MM.1S (cell line): ENCODE measurements around the gene MANBA.

Source experiments
- DNase-seq: peaks from one replicate; pipeline ENCODE4 v3.0.0-alpha.2; 2015
- H2AFZ ChIP-seq: fragments of 300-600 bp; sonication (generic); 2 replicates; pipeline ENCODE4 v1.6.0; 2016; ENCODE audit warnings: antibody characterized with exemption, low read length
- H3F3A ChIP-seq: fragments of 300-600 bp; sonication (generic); 2 replicates; pipeline ENCODE4 v1.6.1; 2016; ENCODE audit warnings: mild to moderate bottlenecking, antibody characterized with exemption, low read length, moderate library complexity, mixed read lengths; ENCODE audit not compliant: insufficient read depth
- H3K27ac ChIP-seq: fragments of 300-600 bp; sonication (generic); 2 replicates; pipeline ENCODE4 v1.5.1; 2016; ENCODE audit warnings: mild to moderate bottlenecking, low read length
- H3K27me3 ChIP-seq: fragments of 300-600 bp; sonication (generic); replicated peaks from 2 replicates; pipeline ENCODE4 v1.6.0; 2016; ENCODE audit warnings: low read length; ENCODE audit not compliant: insufficient read depth
- H3K36me3 ChIP-seq: fragments of 300-600 bp; sonication (generic); replicated peaks from 2 replicates; pipeline ENCODE4 v1.6.1; 2016; ENCODE audit warnings: mild to moderate bottlenecking, low read length, mixed read lengths; ENCODE audit not compliant: insufficient read depth
- H3K4me1 ChIP-seq: fragments of 300-600 bp; sonication (generic); 2 replicates; pipeline ENCODE4 v1.6.1; 2016; ENCODE audit warnings: low read length, mixed read lengths
- H3K4me2 ChIP-seq: fragments of 300-600 bp; sonication (generic); 2 replicates; pipeline ENCODE4 v1.6.0; 2016; ENCODE audit warnings: low read depth, low read length
- H3K4me3 ChIP-seq: fragments of 300-600 bp; sonication (generic); 2 replicates; pipeline ENCODE4 v1.5.1; 2016; ENCODE audit warnings: low read length, mixed read lengths
- H3K79me2 ChIP-seq: fragments of 300-600 bp; sonication (generic); 2 replicates; pipeline ENCODE4 v1.6.1; 2016; ENCODE audit warnings: mixed run types, low read length, mixed read lengths
- H3K9ac ChIP-seq: fragments of 300-600 bp; sonication (generic); 2 replicates; pipeline ENCODE4 v1.6.1; 2016; ENCODE audit warnings: low read length, mixed read lengths
- H3K9me2 ChIP-seq: fragments of 300-600 bp; sonication (generic); replicated peaks from 2 replicates; pipeline ENCODE4 v1.6.1; 2016; ENCODE audit warnings: mild to moderate bottlenecking, low read length, mixed read lengths; ENCODE audit not compliant: insufficient read depth
- H3K9me3 ChIP-seq: fragments of 300-600 bp; sonication (generic); replicated peaks from 2 replicates; pipeline ENCODE4 v1.6.1; 2016; ENCODE audit warnings: mild to moderate bottlenecking, low read length, mixed read lengths; ENCODE audit not compliant: insufficient read depth
- H4K20me1 ChIP-seq: fragments of 300-600 bp; sonication (generic); 2 replicates; pipeline ENCODE4 v1.6.1; 2016; ENCODE audit warnings: mild to moderate bottlenecking, low read length, moderate library complexity, mixed read lengths; ENCODE audit not compliant: insufficient read depth
- CTCF ChIP-seq: fragments of 300-600 bp; sonication (generic); IDR thresholded peaks from 2 replicates; pipeline ENCODE4 v1.5.1; 2016; ENCODE audit warnings: antibody characterized with exemption, low read length, mixed read lengths
- EZH2 ChIP-seq: fragments of 300-600 bp; sonication (generic); optimal IDR thresholded peaks from 2 replicates; pipeline ENCODE3; 2017; ENCODE audit warnings: low read depth, mild to moderate bottlenecking, antibody characterized with exemption, low read length, mixed read lengths
- EZH2phosphoT487 ChIP-seq: fragments of 300-600 bp; sonication (generic); IDR thresholded peaks from 2 replicates; pipeline ENCODE4 v1.6.1; 2018; ENCODE audit warnings: antibody characterized with exemption, low read length

Gene MANBA

GRCh38 chr4:102593147-102593546 lies 167.6 kb downstream of the MANBA start:
- Histone ChIP-seq H3K9me3 (no peaks in the 10 kb centered on the region), H4K20me1 (no peaks in the 10 kb centered on the region), H3K36me3 (peaks cover 14% of the 10 kb centered on the region), H3F3A (no peaks in the 10 kb centered on the region), H3K4me2 (no peak overlapping the region), H3K79me2 (no peaks in the 10 kb centered on the region), H3K27ac (no peak overlapping the region), H3K9me2 (no peaks in the 10 kb centered on the region), H2AFZ (no peak overlapping the region), H3K27me3 (no peaks in the 10 kb centered on the region), H3K9ac (no peak overlapping the region), H3K4me1 (no peaks in the 10 kb centered on the region), H3K4me3 (no peak overlapping the region)
- no peak for TF ChIP-seq CTCF
- DNase-seq: no peak

- H3K4me2 ChIP-seq: no peak overlapping the region
- H3K4me1 ChIP-seq: no peaks in the 10 kb centered on the region
- DNase-seq: no peak
- H3K27me3 ChIP-seq: no peaks in the 10 kb centered on the region
- no peak for TF ChIP-seq CTCF
- H3K9me3 ChIP-seq: no peaks in the 10 kb centered on the region
- H3K27ac ChIP-seq: no peak overlapping the region
- no peaks in the 10 kb centered on the region for H4K20me1 ChIP-seq
- peaks cover 14% of the 10 kb centered on the region for H3K36me3 ChIP-seq
- no peaks in the 10 kb centered on the region for H3K9me2 ChIP-seq
- H3K9ac ChIP-seq: no peak overlapping the region
- H2AFZ ChIP-seq: no peak overlapping the region
- H3K4me3 ChIP-seq: no peak overlapping the region
- H3K79me2 ChIP-seq: no peaks in the 10 kb centered on the region
- no peaks in the 10 kb centered on the region for H3F3A ChIP-seq
Measured at GRCh38 chr4:102592256-102592655, 168.5 kb downstream of the MANBA start.

- Histone ChIP-seq H3K36me3 (no peaks in the 10 kb centered on the region; the same call in none of the 2 replicates), H3K4me2 (no peak overlapping the region), H3K27ac (no peak overlapping the region), H2AFZ (no peak overlapping the region), H3K9me2 (no peaks in the 10 kb centered on the region), H3K9ac (no peak overlapping the region), H3K79me2 (no peaks in the 10 kb centered on the region), H3K27me3 (no peaks in the 10 kb centered on the region), H4K20me1 (no peaks in the 10 kb centered on the region), H3K4me1 (peaks cover 6% of the 10 kb centered on the region; the same call in 1 of the 2 replicates), H3K9me3 (no peaks in the 10 kb centered on the region), H3K4me3 (no peak overlapping the region), H3F3A (no peaks in the 10 kb centered on the region; the same call in 1 of the 2 replicates)
- no peak for DNase-seq
- no peak for TF ChIP-seq EZH2phosphoT487
- TF ChIP-seq CTCF: no peak
- no peak for TF ChIP-seq EZH2
Measured at GRCh38 chr4:102589743-102590142, 171.0 kb downstream of the MANBA start.
